Measurements from ENCODE around the gene FCMR.

- TF ChIP-seq NANOG (IDR thresholded peaks at IDR 0.05; ENCODE audit: borderline replicate concordance) (no peak), CTCF (conservative IDR thresholded peaks at IDR 0.05; ENCODE audit: low read depth in 2 of 2) (no peak), EZH2 (IDR thresholded peaks at IDR 0.05; ENCODE audit: low read depth, unreplicated experiment) (no peak), CREB1 (CRISPR knock-in tag; IDR thresholded peaks at IDR 0.05; ENCODE audit: low read depth) (no peak), POLR2AphosphoS5 (IDR thresholded peaks at IDR 0.05; ENCODE audit: low read depth) (no peak), ZNF462 (CRISPR knock-in tag; IDR thresholded peaks at IDR 0.05) (no peak), EZH2phosphoT487 (IDR thresholded peaks at IDR 0.05; ENCODE audit: unreplicated experiment) (no peak), REST (IDR thresholded peaks at IDR 0.05; ENCODE audit: unreplicated experiment) (no peak), ZNF331 (CRISPR knock-in tag; IDR thresholded peaks at IDR 0.05; ENCODE audit: low read depth) (no peak), JUNB (IDR thresholded peaks at IDR 0.05; ENCODE audit: unreplicated experiment) (no peak), ETS1 (IDR thresholded peaks at IDR 0.05) (no peak), STAT1 (IDR thresholded peaks at IDR 0.05; ENCODE audit: unreplicated experiment) (no peak)
Measured at GRCh38 chr1:206867716-206868115, 54.0 kb downstream of the FCMR start.
